H9 (cell line): Measurements from ENCODE around the gene STX10. TPM values are rescaled to one million over a fixed set of nuclear protein-coding genes. Genes with fewer than 3 reads are reported as not detected.
A peak's percentile ranks its signal among the peaks of the same experiment; 100 is the strongest.

Source experiments
- DNase-seq: peaks from one replicate; pipeline ENCODE4 v3.0.0-alpha.2; 2017
- H2AFZ ChIP-seq: one replicate; pipeline ENCODE4 v1.6.1; 2013; ENCODE audit warnings: mild to moderate bottlenecking, low read length, control low read depth, moderate library complexity
- H2AK5ac ChIP-seq: 2 replicates; pipeline ENCODE4 v1.6.1; 2013; ENCODE audit warnings: low read length, control low read depth, mixed read lengths; ENCODE audit not compliant: insufficient read length
- H2BK120ac ChIP-seq: one replicate; pipeline ENCODE4 v1.6.1; 2013; ENCODE audit warnings: low read depth, mild to moderate bottlenecking, low read length, control low read depth, inconsistent platforms; ENCODE audit not compliant: poor library complexity, severe bottlenecking
- H2BK12ac ChIP-seq: 2 replicates; pipeline ENCODE4 v1.6.1; 2013; ENCODE audit warnings: low read length, control low read depth, mixed read lengths, low read depth; ENCODE audit not compliant: insufficient read length
- H2BK15ac ChIP-seq: 2 replicates; pipeline ENCODE4 v1.6.1; 2013; ENCODE audit warnings: low read depth, low read length, control low read depth
- H2BK20ac ChIP-seq: one replicate; pipeline ENCODE4 v1.6.1; 2013; ENCODE audit warnings: low read depth, mild to moderate bottlenecking, low read length, control low read depth, inconsistent platforms; ENCODE audit not compliant: poor library complexity, severe bottlenecking
- H2BK5ac ChIP-seq: 2 replicates; pipeline ENCODE4 v1.6.1; 2013; ENCODE audit warnings: low read length, control low read depth, mixed read lengths; ENCODE audit not compliant: insufficient read length
- H3K14ac ChIP-seq: 2 replicates; pipeline ENCODE4 v1.6.1; 2013; ENCODE audit warnings: low read length, control low read depth; ENCODE audit not compliant: insufficient read depth
- H3K18ac ChIP-seq: 2 replicates; pipeline ENCODE4 v1.6.1; 2013; ENCODE audit warnings: low read depth, mild to moderate bottlenecking, mixed read lengths, low read length, control low read depth; ENCODE audit not compliant: insufficient read length
- H3K23ac ChIP-seq: 2 replicates; pipeline ENCODE4 v1.6.1; 2013; ENCODE audit warnings: low read length, control low read depth, mixed read lengths, low read depth; ENCODE audit not compliant: insufficient read length
- H3K23me2 ChIP-seq: 2 replicates; pipeline ENCODE4 v1.6.1; 2013; ENCODE audit warnings: low read depth, mild to moderate bottlenecking, mixed read lengths, low read length, control low read depth; ENCODE audit not compliant: insufficient read length, poor library complexity, severe bottlenecking
- H3K27ac ChIP-seq: 2 replicates; pipeline ENCODE4 v1.5.1; 2013; ENCODE audit warnings: low read length, control low read depth, mixed read lengths, low read depth; ENCODE audit not compliant: insufficient read length
- H3K27me3 ChIP-seq: 2 replicates; pipeline ENCODE4 v1.6.1; 2013; ENCODE audit warnings: low read length, control low read depth, inconsistent platforms; ENCODE audit not compliant: insufficient read depth
- H3K4ac ChIP-seq: 2 replicates; pipeline ENCODE4 v1.6.1; 2013; ENCODE audit warnings: low read depth, mild to moderate bottlenecking, control low read depth, inconsistent platforms, low read length, moderate library complexity
- H3K4me1 ChIP-seq: 2 replicates; pipeline ENCODE4 v1.6.1; 2013; ENCODE audit warnings: low read length, control low read depth, inconsistent platforms; ENCODE audit not compliant: insufficient read depth
- H3K4me2 ChIP-seq: 2 replicates; pipeline ENCODE4 v1.6.1; 2013; ENCODE audit warnings: low read length, control low read depth, mixed read lengths; ENCODE audit not compliant: insufficient read length, insufficient read depth
- H3K56ac ChIP-seq: 2 replicates; pipeline ENCODE4 v1.6.1; 2013; ENCODE audit warnings: low read depth, mild to moderate bottlenecking, mixed read lengths, low read length, control low read depth; ENCODE audit not compliant: insufficient read length
- H3K79me1 ChIP-seq: 2 replicates; pipeline ENCODE4 v1.6.1; 2013; ENCODE audit warnings: low read depth, mild to moderate bottlenecking, moderate library complexity, low read length, control low read depth, inconsistent platforms; ENCODE audit not compliant: insufficient read depth, poor library complexity, severe bottlenecking
- H3K79me2 ChIP-seq: 2 replicates; pipeline ENCODE4 v1.6.1; 2013; ENCODE audit warnings: low read length, control low read depth, inconsistent platforms; ENCODE audit not compliant: insufficient read depth
- H3K9ac ChIP-seq: 2 replicates; pipeline ENCODE4 v1.6.1; 2013; ENCODE audit warnings: low read length, control low read depth, mixed read lengths; ENCODE audit not compliant: insufficient read length; ENCODE audit errors: extremely low read depth
- H3K9me3 ChIP-seq: one replicate; pipeline ENCODE4 v1.6.1; 2013; ENCODE audit warnings: low read depth, low read length, inconsistent platforms; ENCODE audit not compliant: control insufficient read depth
- H3T11ph ChIP-seq: one replicate; pipeline ENCODE4 v1.6.1; 2013; ENCODE audit warnings: mild to moderate bottlenecking, low read length, control low read depth, inconsistent platforms
- H4K20me1 ChIP-seq: one replicate; pipeline ENCODE4 v1.6.1; 2013; ENCODE audit not compliant: control insufficient read depth, insufficient read length, insufficient read depth
- H4K5ac ChIP-seq: 2 replicates; pipeline ENCODE4 v1.6.1; 2013; ENCODE audit warnings: low read depth, mild to moderate bottlenecking, mixed read lengths, low read length, control low read depth; ENCODE audit not compliant: insufficient read length
- H4K8ac ChIP-seq: replicated peaks from 2 replicates; pipeline ENCODE4 v1.6.1; 2013; ENCODE audit warnings: low read length, control low read depth, mixed read lengths, low read depth; ENCODE audit not compliant: insufficient read length
- H4K91ac ChIP-seq: 2 replicates; pipeline ENCODE4 v1.6.1; 2013; ENCODE audit warnings: low read depth, mild to moderate bottlenecking, moderate library complexity, mixed read lengths, low read length, control low read depth; ENCODE audit not compliant: insufficient read length
- H3K27ac Mint-ChIP-seq, 3 experiments: 2 replicates in 2 of 3; 3 replicates in 1 of 3; pipeline ENCODE4 v1.8.0; 2020 to 2021; ENCODE audit warnings: mixed read lengths in 3 of 3, mild to moderate bottlenecking in 1 of 3, moderate library complexity in 1 of 3
- H3K27me3 Mint-ChIP-seq: 2 replicates; pipeline ENCODE4 v1.8.0; 2021; ENCODE audit warnings: low read depth, mild to moderate bottlenecking, moderate library complexity, mixed read lengths
- H3K36me3 Mint-ChIP-seq, 3 experiments: 2 replicates in 2 of 3; 3 replicates in 1 of 3; pipeline ENCODE4 v1.8.0; 2020 to 2021; ENCODE audit warnings: low read depth in 3 of 3, mixed read lengths in 3 of 3; ENCODE audit not compliant: insufficient read depth in 1 of 3
- H3K4me1 Mint-ChIP-seq, 2 experiments: 2 replicates each; pipeline ENCODE4 v1.8.0; 2020; ENCODE audit warnings: mixed read lengths in 2 of 2
- H3K4me3 Mint-ChIP-seq, 2 experiments: 2 replicates in 1 of 2; 3 replicates in 1 of 2; pipeline ENCODE4 v1.8.0; 2020 to 2021; ENCODE audit warnings: mild to moderate bottlenecking in 2 of 2, mixed read lengths in 2 of 2, moderate library complexity in 1 of 2
- H3K9me3 Mint-ChIP-seq, 2 experiments: 2 replicates in 1 of 2; 3 replicates in 1 of 2; pipeline ENCODE4 v1.8.0; 2020; ENCODE audit warnings: mild to moderate bottlenecking in 2 of 2, mixed read lengths in 2 of 2, moderate library complexity in 1 of 2
- CTCF ChIP-seq: fragments of 200-600 bp; sonication (generic); conservative IDR thresholded peaks from 3 replicates; pipeline ENCODE4 v1.8.0; 2021; ENCODE audit warnings: antibody characterized with exemption, mild to moderate bottlenecking
- WGBS: extraction: QIAGEN DNeasy Blood & Tissue Kit; methylation state at CpG from one replicate; pipeline ENCODE4 v1.1.7; 2013; ENCODE audit warnings: missing lambda C conversion rate, low lambda C conversion rate, mixed read lengths; ENCODE audit not compliant: insufficient read length; ENCODE audit errors: extremely low coverage; 5-methylcytosine and 5-hydroxymethylcytosine counted together
- total RNA-seq: library from RNA; stranded (reverse); gene quantifications from 2 replicates; pipeline ENCODE4 v1.2.1, GENCODE V29; 2021

The STX10 gene
- total RNA-seq, 1 experiment from 2014 or later = 39.4 TPM

GRCh38 chr19:13151605-13152355 lies 1.6 kb upstream of the STX10 start:
- no peaks in the 10 kb centered on the region for H3K79me1 ChIP-seq
- H3K56ac ChIP-seq = peak overlapping the region; percentile 15
- no peak overlapping the region; the same call in 1 of the 2 replicates for H2BK15ac ChIP-seq
- peak overlapping the region; percentile 97 for H2BK120ac ChIP-seq
- peak overlapping the region; percentile 95; the same call in 1 of the 2 replicates for H3K4ac ChIP-seq
- no peak overlapping the region for H2AFZ ChIP-seq
- no CpG with 5 or more reads among the region's 71 CpGs for WGBS
- H3K27ac ChIP-seq = peak overlapping the region; percentile 89
- H3K4me1 Mint-ChIP-seq = peaks cover 19 to 22% of the 10 kb centered on the region in 2 experiments
- peak overlapping the region; percentile 78 for H3K4me2 ChIP-seq
- H3K27ac Mint-ChIP-seq = peak overlapping the region; percentile 98 to 100 (median 100)
- H3K23me2 ChIP-seq = peaks cover 22% of the 10 kb centered on the region
- no peak overlapping the region for H4K8ac ChIP-seq
- H2BK5ac ChIP-seq = no peak overlapping the region
- H3K18ac ChIP-seq = peak overlapping the region; percentile 96
- H2AK5ac ChIP-seq = no peak overlapping the region
- no peaks in the 10 kb centered on the region for H3K27me3 ChIP-seq
- no peak overlapping the region for H2BK20ac ChIP-seq
- H3K4me1 ChIP-seq = no peaks in the 10 kb centered on the region; the same call in 1 of the 2 replicates
- H3K9ac ChIP-seq = peak overlapping the region; percentile 90
- peaks cover 8 to 9% of the 10 kb centered on the region in 2 experiments; a peak in 4 of 5 replicates for H3K9me3 Mint-ChIP-seq
- peaks cover 17 to 23% (median 18%) of the 10 kb centered on the region in 3 experiments for H3K36me3 Mint-ChIP-seq
- peak overlapping the region; percentile 71 for H2BK12ac ChIP-seq
- H3K9me3 ChIP-seq = no peaks in the 10 kb centered on the region
- peak overlapping the region; percentile 69 for H3T11ph ChIP-seq
- peak overlapping the region; percentile 87 for H4K91ac ChIP-seq
- H3K14ac ChIP-seq = peak overlapping the region; percentile 86
- H3K79me2 ChIP-seq = peaks cover 17% of the 10 kb centered on the region; the same call in 1 of the 2 replicates
- H4K20me1 ChIP-seq = no peaks in the 10 kb centered on the region
- peak; percentile 98 for DNase-seq
- peaks cover 12% of the 10 kb centered on the region for H3K27me3 Mint-ChIP-seq
- no peak overlapping the region for H3K23ac ChIP-seq
- no peak for TF ChIP-seq CTCF
- peak overlapping the region; percentile 97 to 98 for H3K4me3 Mint-ChIP-seq
- H4K5ac ChIP-seq = peak overlapping the region; percentile 4
